ENCODE data around the gene BLOC1S1.

Gene BLOC1S1

DNA sequence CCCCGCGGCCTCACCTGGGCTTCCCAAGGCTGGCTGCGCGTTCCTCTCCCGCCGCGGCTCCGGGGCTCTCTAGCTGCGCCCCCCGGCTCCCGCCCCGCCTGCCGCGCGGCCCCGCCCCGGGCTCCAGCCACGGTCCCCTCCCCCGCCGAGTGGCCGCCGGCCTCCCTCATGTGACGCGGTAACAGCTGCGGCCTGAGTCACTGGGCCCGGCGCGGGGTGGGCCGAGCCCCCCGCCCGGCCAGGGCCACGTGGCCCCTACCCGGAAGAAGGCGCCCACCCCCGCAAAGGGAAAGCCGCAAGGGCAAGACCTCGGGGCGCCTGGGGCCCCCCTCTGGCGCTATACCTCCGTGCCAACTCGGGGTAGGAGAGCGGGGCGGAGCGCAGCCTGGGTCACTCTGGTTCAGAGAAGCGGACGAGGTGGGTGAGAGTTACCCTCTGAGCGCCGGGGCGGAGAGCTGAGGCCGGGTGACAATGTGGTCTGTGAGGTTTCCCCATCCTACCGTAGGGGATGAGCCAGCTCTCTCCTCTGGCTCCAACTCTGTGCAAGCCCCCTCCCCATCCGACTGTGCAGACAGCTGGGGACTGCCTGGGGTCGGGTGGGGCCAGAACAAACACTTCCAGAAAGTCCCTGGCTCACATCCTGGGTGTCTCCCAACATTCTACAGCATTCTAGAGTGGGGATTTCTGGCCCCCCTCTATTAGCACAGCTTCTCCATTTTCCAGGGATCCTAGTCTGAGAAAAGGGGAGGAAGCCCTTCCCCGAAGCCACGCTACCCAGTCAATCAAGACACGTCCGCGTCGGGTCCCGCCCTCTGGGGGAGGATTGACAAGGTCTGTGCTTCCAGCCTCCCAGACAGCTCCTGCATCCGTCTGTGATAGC is 13.3 kb downstream of the BLOC1S1 start, which contains the start of gene CD63:
Gene CD63 (minus strand): TSS at position 71 of the 880 bp plus-strand sequence. CDS start 668 bp downstream, outside the sequence.
- peak within 1 kb of the TSS; percentile 95 for H3K9ac ChIP-seq (ENCODE audit: low read length)
- peak within 1 kb of the TSS; percentile 94 to 95 for H3K4me3 ChIP-seq (ENCODE audit: insufficient read depth in 1 of 2, low read depth in 1 of 2, low read length in 2 of 2)
- H4K91ac ChIP-seq (ENCODE audit: low read length): peak within 1 kb of the TSS; percentile 99
- under 1% methylated on average over 51 of the region's 61 CpGs for WGBS
- peak within 1 kb of the TSS; percentile 96 for H4K8ac ChIP-seq (ENCODE audit: low read length)
- peaks cover 15% of the 10 kb centered on the region for H3K79me1 ChIP-seq (replicated peaks; ENCODE audit: low read length, poor library complexity, severe bottlenecking)
- H3K27ac ChIP-seq (ENCODE audit: low read length, poor library complexity, severe bottlenecking): peak within 1 kb of the TSS; percentile 100
- H2AFZ ChIP-seq (ENCODE audit: low read depth, low read length): no peak within 1 kb of the TSS
- peak within 1 kb of the TSS in 1 of 2 experiments; percentile 96 for H3K23ac ChIP-seq (ENCODE audit: low read length in 2 of 2)
- H3K4ac ChIP-seq (ENCODE audit: low read depth in 1 of 2, low read length in 2 of 2): peak within 1 kb of the TSS; percentile 88 to 100
- peak within 1 kb of the TSS; percentile 96 for H2BK5ac ChIP-seq (ENCODE audit: low read depth, low read length, poor library complexity, severe bottlenecking)
- no peaks in the 10 kb centered on the region for H3K27me3 ChIP-seq (ENCODE audit: control insufficient read depth in 1 of 2, insufficient read depth in 1 of 2, low read length in 2 of 2)
- peak within 1 kb of the TSS; percentile 71 for H2BK15ac ChIP-seq (ENCODE audit: low read depth, poor library complexity, severe bottlenecking)
- peak within 1 kb of the TSS; percentile 95 for H3K4me2 ChIP-seq (ENCODE audit: low read length, poor library complexity, severe bottlenecking)
- no peaks in the 10 kb centered on the region for H3K9me3 ChIP-seq (ENCODE audit: control insufficient read depth, low read length)
- peaks cover 33 to 39% of the 10 kb centered on the region in 2 experiments for H3K36me3 ChIP-seq (ENCODE audit: control insufficient read depth in 1 of 2, insufficient read depth in 2 of 2, low read depth in 1 of 2, low read length in 2 of 2)
- peak within 1 kb of the TSS; percentile 96 for H2BK120ac ChIP-seq (ENCODE audit: low read depth, low read length)
- DNase-seq: peak; percentile 97
- peak within 1 kb of the TSS; percentile 75 for H2AK5ac ChIP-seq (ENCODE audit: low read length, severe bottlenecking)
- H3K14ac ChIP-seq (ENCODE audit: low read length in 2 of 2): peak within 1 kb of the TSS in 1 of 2 experiments; percentile 96
- H3K18ac ChIP-seq (ENCODE audit: low read depth in 1 of 2, low read length in 2 of 2): peak within 1 kb of the TSS; percentile 96 to 99
- peak within 1 kb of the TSS; percentile 80 to 96 for H2BK12ac ChIP-seq (ENCODE audit: low read length in 2 of 2)
- H3K4me1 ChIP-seq (ENCODE audit: control insufficient read depth, insufficient read depth, low read depth, low read length): peaks cover 32% of the 10 kb centered on the region

GRCh38 chr12:55729819-55730818 is 14.3 kb downstream of the BLOC1S1 start:
- H2BK5ac ChIP-seq (ENCODE audit: low read depth, low read length, poor library complexity, severe bottlenecking): peak overlapping the region; percentile 96
- H3K9me3 ChIP-seq (ENCODE audit: control insufficient read depth, low read length): no peaks in the 10 kb centered on the region
- peak overlapping the region; percentile 100 for H3K27ac ChIP-seq (ENCODE audit: low read length, poor library complexity, severe bottlenecking)
- DNase-seq: peak; percentile 84
- peak overlapping the region in 1 of 2 experiments; percentile 86 for H3K23ac ChIP-seq (ENCODE audit: low read length in 2 of 2)
- H2BK15ac ChIP-seq (ENCODE audit: low read depth, poor library complexity, severe bottlenecking): peak overlapping the region; percentile 71
- H3K27me3 ChIP-seq (ENCODE audit: control insufficient read depth in 1 of 2, insufficient read depth in 1 of 2, low read length in 2 of 2): no peaks in the 10 kb centered on the region
- peak overlapping the region; percentile 2 for H4K8ac ChIP-seq (ENCODE audit: low read length)
- H3K14ac ChIP-seq (ENCODE audit: low read length in 2 of 2): peak overlapping the region in 1 of 2 experiments; percentile 96
- no peak overlapping the region for H2AK5ac ChIP-seq (ENCODE audit: low read length, severe bottlenecking)
- H2BK120ac ChIP-seq (ENCODE audit: low read depth, low read length): peak overlapping the region; percentile 50
- H2AFZ ChIP-seq (ENCODE audit: low read depth, low read length): no peak overlapping the region
- peak overlapping the region; percentile 96 for H4K91ac ChIP-seq (ENCODE audit: low read length)
- peak overlapping the region; percentile 95 for H3K9ac ChIP-seq (ENCODE audit: low read length)
- H3K36me3 ChIP-seq (ENCODE audit: control insufficient read depth in 1 of 2, insufficient read depth in 2 of 2, low read depth in 1 of 2, low read length in 2 of 2): peaks cover 24 to 30% of the 10 kb centered on the region in 2 experiments
- H3K4ac ChIP-seq (ENCODE audit: low read depth in 1 of 2, low read length in 2 of 2): peak overlapping the region; percentile 66 to 98
- peaks cover 27% of the 10 kb centered on the region for H3K4me1 ChIP-seq (ENCODE audit: control insufficient read depth, insufficient read depth, low read depth, low read length)
- H3K4me2 ChIP-seq (ENCODE audit: low read length, poor library complexity, severe bottlenecking): peak overlapping the region; percentile 95
- H3K4me3 ChIP-seq (ENCODE audit: insufficient read depth in 1 of 2, low read depth in 1 of 2, low read length in 2 of 2): peak overlapping the region; percentile 57 to 85
- peaks cover 12% of the 10 kb centered on the region for H3K79me1 ChIP-seq (replicated peaks; ENCODE audit: low read length, poor library complexity, severe bottlenecking)
- H3K18ac ChIP-seq (ENCODE audit: low read depth in 1 of 2, low read length in 2 of 2): peak overlapping the region; percentile 96 to 98
- 9% methylated on average over 14 of the region's 19 CpGs for WGBS
- H2BK12ac ChIP-seq (ENCODE audit: low read length in 2 of 2): peak overlapping the region; percentile 1 to 70

- H2BK15ac ChIP-seq (ENCODE audit: low read depth, poor library complexity, severe bottlenecking): no peak overlapping the region
- peak overlapping the region in 1 of 2 experiments; percentile 46 for H3K23ac ChIP-seq (ENCODE audit: low read length in 2 of 2)
- H4K8ac ChIP-seq (ENCODE audit: low read length): peak overlapping the region; percentile 45
- no peak overlapping the region for H3K27ac ChIP-seq (ENCODE audit: low read length, poor library complexity, severe bottlenecking)
- H3K14ac ChIP-seq (ENCODE audit: low read length in 2 of 2): no peak overlapping the region
- peaks cover 4 to 8% of the 10 kb centered on the region in 2 experiments for H3K36me3 ChIP-seq (ENCODE audit: control insufficient read depth in 1 of 2, insufficient read depth in 2 of 2, low read depth in 1 of 2, low read length in 2 of 2)
- H2AFZ ChIP-seq (ENCODE audit: low read depth, low read length): no peak overlapping the region
- no peak overlapping the region for H4K91ac ChIP-seq (ENCODE audit: low read length)
- peak overlapping the region in 1 of 2 experiments; percentile 46 for H3K18ac ChIP-seq (ENCODE audit: low read depth in 1 of 2, low read length in 2 of 2)
- peaks cover 9% of the 10 kb centered on the region for H3K79me1 ChIP-seq (replicated peaks; ENCODE audit: low read length, poor library complexity, severe bottlenecking)
- peak overlapping the region in 1 of 2 experiments; percentile 11 for H3K4ac ChIP-seq (ENCODE audit: low read depth in 1 of 2, low read length in 2 of 2)
- peaks cover 10% of the 10 kb centered on the region for H3K4me1 ChIP-seq (ENCODE audit: control insufficient read depth, insufficient read depth, low read depth, low read length)
- H3K4me3 ChIP-seq (ENCODE audit: insufficient read depth in 1 of 2, low read depth in 1 of 2, low read length in 2 of 2): no peak overlapping the region
- H2BK120ac ChIP-seq (ENCODE audit: low read depth, low read length): no peak overlapping the region
- peak overlapping the region in 1 of 2 experiments; percentile 51 for H2BK12ac ChIP-seq (ENCODE audit: low read length in 2 of 2)
- H3K27me3 ChIP-seq (ENCODE audit: control insufficient read depth in 1 of 2, insufficient read depth in 1 of 2, low read length in 2 of 2): no peaks in the 10 kb centered on the region
- H3K9ac ChIP-seq (ENCODE audit: low read length): peak overlapping the region; percentile 17
- no peak overlapping the region for H2BK5ac ChIP-seq (ENCODE audit: low read depth, low read length, poor library complexity, severe bottlenecking)
- no peak overlapping the region for H3K4me2 ChIP-seq (ENCODE audit: low read length, poor library complexity, severe bottlenecking)
- H2AK5ac ChIP-seq (ENCODE audit: low read length, severe bottlenecking): no peak overlapping the region
- WGBS: 93% methylated on average over 4 of the region's 4 CpGs
- DNase-seq: no peak
- no peaks in the 10 kb centered on the region for H3K9me3 ChIP-seq (ENCODE audit: control insufficient read depth, low read length)
Observed at GRCh38 chr12:55732288-55732687, 16.4 kb downstream of the BLOC1S1 start.

All from mesenchymal stem cell (in vitro differentiated cells and primary cell).